ENCODE data around the gene LANCL1.
A peak's percentile ranks its signal among the peaks of the same experiment; 100 is the strongest.

LANCL1 gene

GRCh38 chr2:210477496-210477895 lies 937 bp upstream of the LANCL1 start:
- no peaks in the 10 kb centered on the region for H3K9me3 ChIP-seq
- H3K27ac ChIP-seq: no peak overlapping the region
- no peaks in the 10 kb centered on the region for H3K27me3 ChIP-seq
- H3K36me3 ChIP-seq: no peaks in the 10 kb centered on the region
- no peak for TF ChIP-seq CTCF (IDR thresholded peaks at IDR 0.05)
- H3K4me1 ChIP-seq (ENCODE audit: control insufficient read depth in 1 of 2, insufficient read depth in 1 of 2, low read depth in 1 of 2, low read length in 1 of 2): peaks cover 0 to 18% of the 10 kb centered on the region in 2 experiments
- no peak overlapping the region for H3K4me3 ChIP-seq (ENCODE audit: low read depth in 1 of 2, low read length in 1 of 2)

- TF ChIP-seq CTCF (IDR thresholded peaks at IDR 0.05): no peak
- Histone ChIP-seq H3K27me3 (no peaks in the 10 kb centered on the region), H3K27ac (no peak overlapping the region), H3K4me3 (ENCODE audit: low read depth in 1 of 2, low read length in 1 of 2) (peak overlapping the region; percentile 60 to 67), H3K9me3 (no peaks in the 10 kb centered on the region), H3K36me3 (peaks cover 8% of the 10 kb centered on the region), H3K4me1 (ENCODE audit: control insufficient read depth in 1 of 2, insufficient read depth in 1 of 2, low read depth in 1 of 2, low read length in 1 of 2) (peaks cover 0 to 18% of the 10 kb centered on the region in 2 experiments)
Measured at GRCh38 chr2:210475706-210476105, 853 bp downstream of the LANCL1 start.

- no peak for TF ChIP-seq CTCF (IDR thresholded peaks at IDR 0.05)
- H3K27me3 ChIP-seq: no peaks in the 10 kb centered on the region
- H3K9me3 ChIP-seq: no peaks in the 10 kb centered on the region
- peaks cover 0 to 18% of the 10 kb centered on the region in 2 experiments for H3K4me1 ChIP-seq (ENCODE audit: control insufficient read depth in 1 of 2, insufficient read depth in 1 of 2, low read depth in 1 of 2, low read length in 1 of 2)
- no peak overlapping the region for H3K4me3 ChIP-seq (ENCODE audit: low read depth in 1 of 2, low read length in 1 of 2)
- H3K36me3 ChIP-seq: peaks cover 17% of the 10 kb centered on the region
- H3K27ac ChIP-seq: no peak overlapping the region
Measured at GRCh38 chr2:210474776-210475175, 1.8 kb downstream of the LANCL1 start.

- Histone ChIP-seq H3K4me3 (ENCODE audit: low read depth in 1 of 2, low read length in 1 of 2) (no peak overlapping the region), H3K27ac (no peak overlapping the region), H3K36me3 (peaks cover 18% of the 10 kb centered on the region), H3K4me1 (ENCODE audit: control insufficient read depth in 1 of 2, insufficient read depth in 1 of 2, low read depth in 1 of 2, low read length in 1 of 2) (no peaks in the 10 kb centered on the region), H3K27me3 (no peaks in the 10 kb centered on the region), H3K9me3 (no peaks in the 10 kb centered on the region)
- no peak for TF ChIP-seq CTCF (IDR thresholded peaks at IDR 0.05)
Measured at GRCh38 chr2:210461401-210461800, 15.2 kb downstream of the LANCL1 start.

GRCh38 chr2:210460322-210461227 lies 16.0 kb downstream of the LANCL1 start:
- Histone ChIP-seq H3K27me3 (no peaks in the 10 kb centered on the region), H3K27ac (no peak overlapping the region), H3K36me3 (peaks cover 18% of the 10 kb centered on the region), H3K9me3 (no peaks in the 10 kb centered on the region), H3K4me1 (ENCODE audit: control insufficient read depth in 1 of 2, insufficient read depth in 1 of 2, low read depth in 1 of 2, low read length in 1 of 2) (no peaks in the 10 kb centered on the region), H3K4me3 (ENCODE audit: low read depth in 1 of 2, low read length in 1 of 2) (no peak overlapping the region)
- no peak for TF ChIP-seq CTCF (IDR thresholded peaks at IDR 0.05)

Measured in neutrophil (primary cell).